Spinal cord (tissue), 10 donors: Measurements from ENCODE around the gene DYSF. TPM values are rescaled to one million over a fixed set of nuclear protein-coding genes. Genes with fewer than 3 reads are reported as not detected.

Experiments used
- DNase-seq, 6 donors: peaks; one replicate each; pipeline versions ENCODE4 v3.0.0 to v3.0.0-alpha.2; 2013 to 2015; ENCODE audit warnings: low spot score in 6 of 6, low read depth in 4 of 6
- H3K27ac ChIP-seq: one replicate; pipeline ENCODE4 v1.5.1; 2013; ENCODE audit warnings: low read depth, low read length, control low read depth
- H3K27me3 ChIP-seq: one replicate; pipeline ENCODE4 v1.6.1; 2013; ENCODE audit warnings: low read length; ENCODE audit not compliant: control insufficient read depth, insufficient read depth
- H3K36me3 ChIP-seq: one replicate; pipeline ENCODE4 v1.6.1; 2013; ENCODE audit warnings: low read length; ENCODE audit not compliant: control insufficient read depth, insufficient read depth
- H3K4me1 ChIP-seq: one replicate; pipeline ENCODE4 v1.6.1; 2013; ENCODE audit warnings: low read length; ENCODE audit not compliant: control insufficient read depth, insufficient read depth
- H3K4me3 ChIP-seq: one replicate; pipeline ENCODE4 v1.5.1; 2013; ENCODE audit warnings: low read depth, low read length, control low read depth
- H3K9me3 ChIP-seq: one replicate; pipeline ENCODE4 v1.6.1; 2013; ENCODE audit warnings: low read length; ENCODE audit not compliant: control insufficient read depth, insufficient read depth
- WGBS: methylation state at CpG from one replicate; pipeline ENCODE4 v1.1.5; 2013; ENCODE audit warnings: missing lambda C conversion rate; ENCODE audit not compliant: insufficient coverage; 5-methylcytosine and 5-hydroxymethylcytosine counted together
- polyA plus RNA-seq, 2 donors: library from polyadenylated mRNA; unstranded; fragments of 120-200 nt; gene quantifications; one replicate each; pipeline ENCODE4 v1.2.1, GENCODE V29; 2013; ENCODE audit not compliant: insufficient read length in 2 of 2
- total RNA-seq, 2 donors: library from RNA; depleted of rRNA in 1 of 2; stranded (reverse); fragments of 120-200 nt in 1 of 2; fragments of >200 nt in 1 of 2; gene quantifications; one replicate each; pipeline versions ENCODE4 v1.2.3 to v1.2.4, GENCODE V29; 2013 to 2014
- donor health status: healthy.

DYSF gene
- total and polyA plus RNA-seq, 4 donors = 3.5 to 12.0 (median 6.7) TPM

- H3K36me3 ChIP-seq = no peaks in the 10 kb centered on the region
- H3K27me3 ChIP-seq = no peaks in the 10 kb centered on the region
- H3K27ac ChIP-seq = no peak overlapping the region
- H3K4me1 ChIP-seq = no peaks in the 10 kb centered on the region
- WGBS = 91% methylated on average over 5 of the region's 8 CpGs
- DNase-seq = no peak
- no peak overlapping the region for H3K4me3 ChIP-seq
- H3K9me3 ChIP-seq = no peaks in the 10 kb centered on the region
Measured at GRCh38 chr2:71711133-71711855, 257.9 kb downstream of the DYSF start.

- WGBS = 97% methylated on average over 8 of the region's 8 CpGs
- no peaks in the 10 kb centered on the region for H3K4me1 ChIP-seq
- no peaks in the 10 kb centered on the region for H3K27me3 ChIP-seq
- H3K27ac ChIP-seq = no peak overlapping the region
- no peak for DNase-seq
- no peak overlapping the region for H3K4me3 ChIP-seq
- H3K9me3 ChIP-seq = no peaks in the 10 kb centered on the region
- H3K36me3 ChIP-seq = no peaks in the 10 kb centered on the region
Measured at GRCh38 chr2:71712158-71712818, 258.9 kb downstream of the DYSF start.

- no peak overlapping the region for H3K4me3 ChIP-seq
- WGBS = 94% methylated on average over 8 of the region's 11 CpGs
- H3K27ac ChIP-seq = no peak overlapping the region
- H3K9me3 ChIP-seq = no peaks in the 10 kb centered on the region
- no peaks in the 10 kb centered on the region for H3K36me3 ChIP-seq
- H3K27me3 ChIP-seq = no peaks in the 10 kb centered on the region
- H3K4me1 ChIP-seq = peaks cover 1% of the 10 kb centered on the region
- DNase-seq = no peak
Measured at GRCh38 chr2:71713581-71714580, 260.5 kb downstream of the DYSF start.

GRCh38 chr2:71714601-71715240 is 261.4 kb downstream of the DYSF start:
- no peak for DNase-seq
- WGBS = 76% methylated on average over 3 of the region's 4 CpGs

GRCh38 chr2:71715241-71715750 is 261.9 kb downstream of the DYSF start:
- Histone ChIP-seq H3K4me1 (peaks cover 7% of the 10 kb centered on the region), H3K4me3 (no peak overlapping the region), H3K9me3 (no peaks in the 10 kb centered on the region), H3K27ac (no peak overlapping the region), H3K36me3 (no peaks in the 10 kb centered on the region), H3K27me3 (no peaks in the 10 kb centered on the region)
- no peak for DNase-seq
- 89% methylated on average over 4 of the region's 6 CpGs for WGBS

More at GRCh38 chr2:71714601-71715240, 261.4 kb downstream of the DYSF start:
- no peaks in the 10 kb centered on the region for H3K9me3 ChIP-seq
- H3K27me3 ChIP-seq = no peaks in the 10 kb centered on the region
- H3K4me3 ChIP-seq = no peak overlapping the region
- H3K4me1 ChIP-seq = peaks cover 3% of the 10 kb centered on the region
- H3K36me3 ChIP-seq = no peaks in the 10 kb centered on the region
- no peak overlapping the region for H3K27ac ChIP-seq

GRCh38 chr2:71715951-71716696 is 262.8 kb downstream of the DYSF start:
- Histone ChIP-seq H3K4me1 (peaks cover 7% of the 10 kb centered on the region), H3K27ac (no peak overlapping the region)

GRCh38 chr2:71716697-71717624 is 263.6 kb downstream of the DYSF start:
- Histone ChIP-seq H3K4me1 (peaks cover 7% of the 10 kb centered on the region), H3K27me3 (no peaks in the 10 kb centered on the region), H3K4me3 (no peak overlapping the region), H3K36me3 (no peaks in the 10 kb centered on the region), H3K9me3 (no peaks in the 10 kb centered on the region), H3K27ac (no peak overlapping the region)
- 83% methylated on average over 10 of the region's 17 CpGs for WGBS
- DNase-seq = no peak

More at GRCh38 chr2:71715951-71716696, 262.8 kb downstream of the DYSF start:
- 96% methylated on average over 4 of the region's 4 CpGs for WGBS
- DNase-seq = no peak
- Histone ChIP-seq H3K36me3 (no peaks in the 10 kb centered on the region), H3K9me3 (no peaks in the 10 kb centered on the region), H3K27me3 (no peaks in the 10 kb centered on the region), H3K4me3 (no peak overlapping the region)

GRCh38 chr2:71718686-71719085 is 265.3 kb downstream of the DYSF start:
- DNase-seq = no peak
- H3K36me3 ChIP-seq = no peaks in the 10 kb centered on the region
- H3K4me3 ChIP-seq = no peak overlapping the region
- 80% methylated on average over 1 of the region's 1 CpG for WGBS
- H3K4me1 ChIP-seq = peaks cover 7% of the 10 kb centered on the region
- H3K27me3 ChIP-seq = no peaks in the 10 kb centered on the region
- no peaks in the 10 kb centered on the region for H3K9me3 ChIP-seq
- no peak overlapping the region for H3K27ac ChIP-seq
